Measurements from ENCODE around the gene TFB1M. TPM values are rescaled to one million over a fixed set of nuclear protein-coding genes. Genes with fewer than 3 reads are reported as not detected.

The TFB1M gene
- polyA plus RNA-seq, result 29.2 and 33.0 TPM in 2 replicates

GRCh38 chr6:155314092-155314772 is at the start of gene TFB1M:
Gene TFB1M (minus strand): TSS chr6:155314484. CDS start chr6:155314428, 56 bp downstream.

GRCh38 chr6:155263373-155264063 is 50.8 kb downstream of the TFB1M start, which contains the start of gene CLDN20:
Gene CLDN20 (plus strand): TSS chr6:155264013. CDS start chr6:155275720, 11,707 bp downstream.

Other genes starting within 250 kb of the TFB1M start
- gene CLDN20, start 50.5 kb downstream of the TFB1M start, polyA plus RNA-seq, result not detected in 2 replicates
- 2.4 TPM in 1 of 2 replicates, not detected in the other for gene NOX3, start 141.4 kb upstream of the TFB1M start, polyA plus RNA-seq

Measured in Purkinje cell (primary cell).